Breast epithelium (tissue), 3 donors: ENCODE measurements around the gene GJE1.

Source experiments
- POLR2A ChIP-seq: fragments of 450-650 bp; IDR thresholded peaks from one replicate; pipeline ENCODE4 v1.6.1; 2016; ENCODE audit warnings: antibody characterized with exemption, mild to moderate bottlenecking, moderate library complexity
- POLR2AphosphoS5 ChIP-seq, 3 donors: sonication (generic); formaldehyde crosslinking; IDR thresholded peaks; one replicate each; pipeline ENCODE4 v1.6.1; 2017; ENCODE audit warnings: antibody characterized with exemption in 3 of 3
- TF ChIP-seq, protein P1 (sequence below), 3 donors: fragments of 450-650 bp; IDR thresholded peaks; one replicate each; pipeline ENCODE4 v1.5.1; 2016 to 2017; ENCODE audit warnings: antibody characterized with exemption in 3 of 3, mild to moderate bottlenecking in 3 of 3, moderate library complexity in 3 of 3

GRCh38 chr6:142118328-142118727 is 14.4 kb upstream of the GJE1 start:
- TF ChIP-seq, protein P1, sequence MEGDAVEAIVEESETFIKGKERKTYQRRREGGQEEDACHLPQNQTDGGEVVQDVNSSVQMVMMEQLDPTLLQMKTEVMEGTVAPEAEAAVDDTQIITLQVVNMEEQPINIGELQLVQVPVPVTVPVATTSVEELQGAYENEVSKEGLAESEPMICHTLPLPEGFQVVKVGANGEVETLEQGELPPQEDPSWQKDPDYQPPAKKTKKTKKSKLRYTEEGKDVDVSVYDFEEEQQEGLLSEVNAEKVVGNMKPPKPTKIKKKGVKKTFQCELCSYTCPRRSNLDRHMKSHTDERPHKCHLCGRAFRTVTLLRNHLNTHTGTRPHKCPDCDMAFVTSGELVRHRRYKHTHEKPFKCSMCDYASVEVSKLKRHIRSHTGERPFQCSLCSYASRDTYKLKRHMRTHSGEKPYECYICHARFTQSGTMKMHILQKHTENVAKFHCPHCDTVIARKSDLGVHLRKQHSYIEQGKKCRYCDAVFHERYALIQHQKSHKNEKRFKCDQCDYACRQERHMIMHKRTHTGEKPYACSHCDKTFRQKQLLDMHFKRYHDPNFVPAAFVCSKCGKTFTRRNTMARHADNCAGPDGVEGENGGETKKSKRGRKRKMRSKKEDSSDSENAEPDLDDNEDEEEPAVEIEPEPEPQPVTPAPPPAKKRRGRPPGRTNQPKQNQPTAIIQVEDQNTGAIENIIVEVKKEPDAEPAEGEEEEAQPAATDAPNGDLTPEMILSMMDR (IDR thresholded peaks at IDR 0.05): no peak
- TF ChIP-seq POLR2AphosphoS5 (IDR thresholded peaks at IDR 0.05): no peak
- no peak for TF ChIP-seq POLR2A
